ENCODE results near the gene PERCC1.
"Not testable (repeated sequence)": the region's sequence is repeated elsewhere in the genome, so short reads cannot be mapped to it uniquely, and the experiment has no call there.

PERCC1 gene

DNA sequence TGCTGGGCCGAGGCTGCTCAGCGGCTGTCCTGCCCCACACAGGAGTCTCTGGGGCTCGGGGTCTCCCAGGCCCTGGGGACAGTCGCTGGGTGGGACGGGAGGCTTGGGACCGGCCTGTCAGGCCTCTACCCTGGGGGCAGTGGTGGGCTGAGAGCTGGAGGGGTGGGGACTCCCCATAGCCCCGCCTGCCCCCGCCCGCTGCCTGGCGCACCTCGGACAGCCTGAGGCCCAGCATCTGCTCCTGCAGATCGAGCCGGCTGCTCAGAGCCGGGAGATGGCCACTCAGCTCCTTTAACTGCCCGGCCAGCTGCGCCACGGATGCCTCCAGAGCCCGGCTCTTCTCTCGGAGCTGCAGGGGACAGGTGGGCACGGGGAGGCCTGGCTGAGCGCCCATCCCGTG lies 6.7 kb downstream of the PERCC1 start:
- no peak overlapping the region for H2AFZ ChIP-seq
- no peak overlapping the region for H3K9ac ChIP-seq
- TF ChIP-seq, protein P1, sequence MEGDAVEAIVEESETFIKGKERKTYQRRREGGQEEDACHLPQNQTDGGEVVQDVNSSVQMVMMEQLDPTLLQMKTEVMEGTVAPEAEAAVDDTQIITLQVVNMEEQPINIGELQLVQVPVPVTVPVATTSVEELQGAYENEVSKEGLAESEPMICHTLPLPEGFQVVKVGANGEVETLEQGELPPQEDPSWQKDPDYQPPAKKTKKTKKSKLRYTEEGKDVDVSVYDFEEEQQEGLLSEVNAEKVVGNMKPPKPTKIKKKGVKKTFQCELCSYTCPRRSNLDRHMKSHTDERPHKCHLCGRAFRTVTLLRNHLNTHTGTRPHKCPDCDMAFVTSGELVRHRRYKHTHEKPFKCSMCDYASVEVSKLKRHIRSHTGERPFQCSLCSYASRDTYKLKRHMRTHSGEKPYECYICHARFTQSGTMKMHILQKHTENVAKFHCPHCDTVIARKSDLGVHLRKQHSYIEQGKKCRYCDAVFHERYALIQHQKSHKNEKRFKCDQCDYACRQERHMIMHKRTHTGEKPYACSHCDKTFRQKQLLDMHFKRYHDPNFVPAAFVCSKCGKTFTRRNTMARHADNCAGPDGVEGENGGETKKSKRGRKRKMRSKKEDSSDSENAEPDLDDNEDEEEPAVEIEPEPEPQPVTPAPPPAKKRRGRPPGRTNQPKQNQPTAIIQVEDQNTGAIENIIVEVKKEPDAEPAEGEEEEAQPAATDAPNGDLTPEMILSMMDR (IDR thresholded peaks at IDR 0.05) = no peak
- no peak overlapping the region for H3K4me3 ChIP-seq (ENCODE audit: low read depth, low read length)
- no peaks in the 10 kb centered on the region for H3K4me1 ChIP-seq
- H3K36me3 ChIP-seq (ENCODE audit: control insufficient read depth, insufficient read depth, low read length) = no peaks in the 10 kb centered on the region
- no peak overlapping the region for H3K4me2 ChIP-seq (ENCODE audit: low read length)
- no peaks in the 10 kb centered on the region for H3K27me3 ChIP-seq (ENCODE audit: control insufficient read depth, insufficient read depth, low read length)
- no peaks in the 10 kb centered on the region for H3K9me3 ChIP-seq (ENCODE audit: control insufficient read depth, low read length)
- no peak overlapping the region for H3K27ac ChIP-seq
- H3K79me2 ChIP-seq = no peaks in the 10 kb centered on the region

GRCh38 chr16:1438229-1439057 lies 7.6 kb downstream of the PERCC1 start:
- no peak overlapping the region for H3K4me2 ChIP-seq (ENCODE audit: low read length)
- TF ChIP-seq, protein P1 (IDR thresholded peaks at IDR 0.05) = no peak

GRCh38 chr16:1439058-1439698 lies 8.3 kb downstream of the PERCC1 start:
- H3K27ac ChIP-seq = no peak overlapping the region
- H3K36me3 ChIP-seq (ENCODE audit: control insufficient read depth, insufficient read depth, low read length) = no peaks in the 10 kb centered on the region
- no peaks in the 10 kb centered on the region for H3K27me3 ChIP-seq (ENCODE audit: control insufficient read depth, insufficient read depth, low read length)
- H3K9me3 ChIP-seq (ENCODE audit: control insufficient read depth, low read length) = no peaks in the 10 kb centered on the region
- H3K4me1 ChIP-seq = no peaks in the 10 kb centered on the region
- no peak overlapping the region for H3K4me2 ChIP-seq (ENCODE audit: low read length)
- TF ChIP-seq, protein P1 (IDR thresholded peaks at IDR 0.05) = no peak
- H2AFZ ChIP-seq = no peak overlapping the region
- H3K4me3 ChIP-seq (ENCODE audit: low read depth, low read length) = no peak overlapping the region
- H3K9ac ChIP-seq = no peak overlapping the region
- H3K79me2 ChIP-seq = no peaks in the 10 kb centered on the region

More at GRCh38 chr16:1438229-1439057, 7.6 kb downstream of the PERCC1 start:
- H3K27me3 ChIP-seq (ENCODE audit: control insufficient read depth, insufficient read depth, low read length) = no peaks in the 10 kb centered on the region
- H3K4me3 ChIP-seq (ENCODE audit: low read depth, low read length) = no peak overlapping the region
- no peaks in the 10 kb centered on the region for H3K79me2 ChIP-seq
- H3K27ac ChIP-seq = no peak overlapping the region
- H2AFZ ChIP-seq = no peak overlapping the region
- H3K9ac ChIP-seq = no peak overlapping the region
- H3K9me3 ChIP-seq (ENCODE audit: control insufficient read depth, low read length) = no peaks in the 10 kb centered on the region
- H3K36me3 ChIP-seq (ENCODE audit: control insufficient read depth, insufficient read depth, low read length) = no peaks in the 10 kb centered on the region
- no peaks in the 10 kb centered on the region for H3K4me1 ChIP-seq

DNA sequence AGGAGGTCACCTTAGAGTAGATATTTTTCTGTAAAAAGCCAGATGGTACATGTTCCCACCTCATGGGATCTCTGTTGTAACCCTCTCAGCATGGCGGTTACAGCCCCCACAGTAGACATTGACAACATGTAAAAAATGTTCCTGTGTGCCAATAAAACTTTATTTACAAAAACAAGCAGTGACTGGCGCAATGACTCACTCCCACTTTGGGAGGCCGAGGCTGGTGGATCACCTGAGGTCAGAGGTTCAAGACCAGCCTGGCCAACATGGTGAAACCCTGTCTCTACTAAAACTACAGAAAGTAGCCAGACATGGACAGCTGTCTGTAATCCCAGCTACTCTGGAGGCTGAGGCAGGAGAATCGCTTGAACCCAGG lies 8.8 kb downstream of the PERCC1 start:
- H3K4me1 ChIP-seq; H3K9me3 ChIP-seq (ENCODE audit: control insufficient read depth, low read length); H3K27ac ChIP-seq; H3K79me2 ChIP-seq; H3K36me3 ChIP-seq (ENCODE audit: control insufficient read depth, insufficient read depth, low read length); H3K27me3 ChIP-seq (ENCODE audit: control insufficient read depth, insufficient read depth, low read length); H3K4me2 ChIP-seq (ENCODE audit: low read length); H3K4me3 ChIP-seq (ENCODE audit: low read depth, low read length); H3K9ac ChIP-seq; H2AFZ ChIP-seq: not testable (repeated sequence)

DNA sequence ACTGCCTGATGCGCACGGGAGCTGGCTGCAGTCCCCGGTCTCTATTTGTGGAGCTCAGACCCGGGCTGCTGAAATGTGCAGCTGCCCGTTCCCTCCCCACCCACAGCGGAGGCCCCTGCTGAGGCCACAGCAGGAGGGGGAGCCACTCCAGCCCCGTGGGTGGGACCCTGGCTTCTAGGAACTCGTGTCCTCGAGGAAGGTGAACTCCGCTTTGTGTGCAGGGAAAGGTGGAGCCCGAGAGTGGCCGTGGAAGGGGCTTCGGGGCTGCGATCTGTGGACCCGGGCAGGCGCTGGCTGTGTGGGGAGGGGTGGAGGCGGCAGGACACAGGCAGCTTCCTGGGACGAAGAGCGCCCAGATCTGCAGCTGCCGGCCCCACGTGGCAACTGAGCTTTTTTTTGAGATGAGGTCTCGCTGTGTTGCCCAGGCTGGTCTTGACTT lies 10.5 kb downstream of the PERCC1 start:
- TF ChIP-seq, protein P1 (IDR thresholded peaks at IDR 0.05) = no peak
- no peaks in the 10 kb centered on the region for H3K36me3 ChIP-seq (ENCODE audit: control insufficient read depth, insufficient read depth, low read length)
- H3K4me2 ChIP-seq (ENCODE audit: low read length) = no peak overlapping the region
- no peaks in the 10 kb centered on the region for H3K27me3 ChIP-seq (ENCODE audit: control insufficient read depth, insufficient read depth, low read length)
- no peaks in the 10 kb centered on the region for H3K4me1 ChIP-seq
- H3K79me2 ChIP-seq = no peaks in the 10 kb centered on the region
- no peak overlapping the region for H2AFZ ChIP-seq
- no peaks in the 10 kb centered on the region for H3K9me3 ChIP-seq (ENCODE audit: control insufficient read depth, low read length)
- no peak overlapping the region for H3K4me3 ChIP-seq (ENCODE audit: low read depth, low read length)
- no peak overlapping the region for H3K27ac ChIP-seq
- H3K9ac ChIP-seq = no peak overlapping the region

Measured in parathyroid adenoma (tissue), 2 donors.